Spleen (tissue), 11 donors: ENCODE data around the gene RITA1. TPM values are rescaled to one million over a fixed set of nuclear protein-coding genes. Genes with fewer than 3 reads are reported as not detected.

Source experiments
- DNase-seq: peaks from one replicate; pipeline ENCODE4 v3.0.0-alpha.2; 2020
- H3K27ac ChIP-seq, 8 donors: fragments of 200-600 bp; sonication (generic) in 7 of 8; 1 replicate in 4 of 8; 2 replicates in 4 of 8; pipeline versions ENCODE4 v1.5.0 to v1.8.0; 2016 to 2021; ENCODE audit warnings: inconsistent platforms in 4 of 8, mild to moderate bottlenecking in 4 of 8, moderate library complexity in 1 of 8
- H3K27me3 ChIP-seq, 7 donors: fragments of 200-600 bp; sonication (generic) in 6 of 7; replicated peaks in 1 of 7; 1 replicate in 4 of 7; 2 replicates in 3 of 7; pipeline versions ENCODE4 v1.5.0 to v1.8.0; 2016 to 2021; ENCODE audit warnings: inconsistent platforms in 3 of 7, mild to moderate bottlenecking in 1 of 7
- H3K36me3 ChIP-seq, 6 donors: fragments of 200-600 bp; sonication (generic) in 5 of 6; 1 replicate in 4 of 6; 2 replicates in 2 of 6; pipeline versions ENCODE4 v1.5.0 to v1.8.0; 2016 to 2021; ENCODE audit warnings: inconsistent platforms in 2 of 6
- H3K4me1 ChIP-seq, 6 donors: fragments of 200-600 bp; sonication (generic) in 5 of 6; 1 replicate in 3 of 6; 2 replicates in 3 of 6; pipeline versions ENCODE4 v1.5.0 to v1.8.0; 2016 to 2021; ENCODE audit warnings: inconsistent platforms in 3 of 6
- H3K4me3 ChIP-seq, 8 donors: fragments of 200-600 bp; sonication (generic) in 7 of 8; 1 replicate in 4 of 8; 2 replicates in 4 of 8; pipeline versions ENCODE4 v1.5.0 to v1.8.0; 2016 to 2021; ENCODE audit warnings: inconsistent platforms in 4 of 8, mild to moderate bottlenecking in 4 of 8, moderate library complexity in 2 of 8
- H3K9me3 ChIP-seq, 8 donors: fragments of 200-600 bp; sonication (generic) in 7 of 8; 1 replicate in 4 of 8; 2 replicates in 4 of 8; pipeline versions ENCODE4 v1.5.0 to v1.8.0; 2016 to 2021; ENCODE audit warnings: inconsistent platforms in 4 of 8
- POLR2A ChIP-seq, 3 donors: fragments of 450-650 bp; IDR thresholded peaks; one replicate each; pipeline ENCODE4 v1.5.1; 2017; ENCODE audit warnings: antibody characterized with exemption in 3 of 3, mild to moderate bottlenecking in 1 of 3
- POLR2AphosphoS5 ChIP-seq, 3 donors: sonication (generic); formaldehyde crosslinking; IDR thresholded peaks; one replicate each; pipeline ENCODE4 v1.5.1; 2017; ENCODE audit warnings: antibody characterized with exemption in 3 of 3
- WGBS, 5 donors: extraction: QIAGEN DNeasy Blood & Tissue Kit in 3 of 5; methylation state at CpG; one replicate each; pipeline versions ENCODE4 v1.1.5 to v1.1.7; 2013 to 2018; 5-methylcytosine and 5-hydroxymethylcytosine counted together
- intact Hi-C: fragments of 100-400 bp; cut with DNase I; formaldehyde crosslinking; loops from one replicate; pipeline ENCODE4 v1.15.0; 2023; ENCODE audit warnings: low total_unique reads
- polyA plus RNA-seq, 3 donors: library from polyadenylated mRNA; stranded (reverse); fragments of 200-250 nt; gene quantifications; one replicate each; pipeline ENCODE4 v1.2.1, GENCODE V29; 2013
- total RNA-seq, 7 donors: library from RNA; depleted of rRNA in 3 of 7; stranded (reverse); fragments of >200 nt in 3 of 7; fragmentation: NEBNext Ultra II Directional in 4 of 7; extraction: Animal tissue kit (Norgen Biotek cat#: 25700) in 4 of 7; gene quantifications; one replicate each; pipeline versions ENCODE4 v1.1.0 to v1.2.1, GENCODE V29; 2016 to 2021
- TF ChIP-seq, protein P1 (sequence below), 11 experiments: fragments of 200-600 bp in 7 of 11; fragments of 450-650 bp in 4 of 11; sonication (generic) in 4 of 11; IDR thresholded peaks in 8 of 11; conservative IDR thresholded peaks in 3 of 11; 1 replicate in 7 of 11; 2 replicates in 4 of 11; pipeline versions ENCODE4 v1.4.0 to v1.8.0; 2016 to 2021; ENCODE audit warnings: antibody characterized with exemption in 11 of 11, inconsistent platforms in 4 of 11, mild to moderate bottlenecking in 1 of 11
- donor health status: healthy with polysubstance abuse.
- donor health status: DM: no; HTN: no; CAD: no; lungs with moderate emphysema.
- donor health status: DM: no; HTN: no; CAD: no.
- donor health status: Bipolar disorder and iron deficiency.
- donor health status: healthy.
- donor health status: DM: no; HTN: no; CAD: no.
- donor health status: DM: yes; HTN: yes; CAD: no.

RITA1 gene
- total and polyA plus RNA-seq, 10 donors = 9.0 to 15.6 (median 12.4) TPM

GRCh38 chr12:113171543-113171942 is 14.0 kb upstream of the RITA1 start:
- 77 to 93% (median 85%) methylated on average over 9 of the region's 9 CpGs for WGBS, 5 donors
- intact Hi-C loops = loop anchor here (5.0 kb wide), 1 partner anchor 124 kb away; no protein-coding TSS in a partner anchor

GRCh38 chr12:113172185-113172584 is 13.3 kb upstream of the RITA1 start:
- peaks cover 0 to 5% (median 0%) of the 10 kb centered on the region in 8 donors for H3K9me3 ChIP-seq
- no peak overlapping the region for H3K4me3 ChIP-seq
- WGBS, 5 donors = 93 to 97% (median 94%) methylated on average over 20 of the region's 20 CpGs
- intact Hi-C loops = loop anchor here (5.0 kb wide), 1 partner anchor 125 kb away; no protein-coding TSS in a partner anchor
- DNase-seq = no peak
- no peak overlapping the region for H3K27ac ChIP-seq
- H3K36me3 ChIP-seq = peaks cover 22 to 100% (median 96%) of the 10 kb centered on the region in 6 donors
- H3K27me3 ChIP-seq = no peaks in the 10 kb centered on the region
- peaks cover 0 to 30% (median 20%) of the 10 kb centered on the region in 6 donors for H3K4me1 ChIP-seq
- no peak for TF ChIP-seq POLR2A (IDR thresholded peaks at IDR 0.05)
- TF ChIP-seq POLR2AphosphoS5 (IDR thresholded peaks at IDR 0.05) = peak in 1 of 3 donors; percentile 36

More at GRCh38 chr12:113171543-113171942, 14.0 kb upstream of the RITA1 start:
- H3K4me1 ChIP-seq = peaks cover 0 to 30% (median 20%) of the 10 kb centered on the region in 6 donors
- H3K27me3 ChIP-seq = no peaks in the 10 kb centered on the region
- no peaks in the 10 kb centered on the region for H3K9me3 ChIP-seq
- TF ChIP-seq POLR2A (IDR thresholded peaks at IDR 0.05) = no peak
- TF ChIP-seq, protein P1, sequence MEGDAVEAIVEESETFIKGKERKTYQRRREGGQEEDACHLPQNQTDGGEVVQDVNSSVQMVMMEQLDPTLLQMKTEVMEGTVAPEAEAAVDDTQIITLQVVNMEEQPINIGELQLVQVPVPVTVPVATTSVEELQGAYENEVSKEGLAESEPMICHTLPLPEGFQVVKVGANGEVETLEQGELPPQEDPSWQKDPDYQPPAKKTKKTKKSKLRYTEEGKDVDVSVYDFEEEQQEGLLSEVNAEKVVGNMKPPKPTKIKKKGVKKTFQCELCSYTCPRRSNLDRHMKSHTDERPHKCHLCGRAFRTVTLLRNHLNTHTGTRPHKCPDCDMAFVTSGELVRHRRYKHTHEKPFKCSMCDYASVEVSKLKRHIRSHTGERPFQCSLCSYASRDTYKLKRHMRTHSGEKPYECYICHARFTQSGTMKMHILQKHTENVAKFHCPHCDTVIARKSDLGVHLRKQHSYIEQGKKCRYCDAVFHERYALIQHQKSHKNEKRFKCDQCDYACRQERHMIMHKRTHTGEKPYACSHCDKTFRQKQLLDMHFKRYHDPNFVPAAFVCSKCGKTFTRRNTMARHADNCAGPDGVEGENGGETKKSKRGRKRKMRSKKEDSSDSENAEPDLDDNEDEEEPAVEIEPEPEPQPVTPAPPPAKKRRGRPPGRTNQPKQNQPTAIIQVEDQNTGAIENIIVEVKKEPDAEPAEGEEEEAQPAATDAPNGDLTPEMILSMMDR (IDR thresholded peaks at IDR 0.05 in 8 of 11, conservative IDR thresholded peaks at IDR 0.05 in 3 of 11) = no peak
- no peak for TF ChIP-seq POLR2AphosphoS5 (IDR thresholded peaks at IDR 0.05)
- no peak overlapping the region for H3K27ac ChIP-seq
- DNase-seq = no peak
- H3K36me3 ChIP-seq = peaks cover 22 to 100% (median 96%) of the 10 kb centered on the region in 6 donors
- H3K4me3 ChIP-seq = no peak overlapping the region

GRCh38 chr12:113173081-113173698 is 12.3 kb upstream of the RITA1 start:
- peak overlapping the region in 2 of 8 donors; percentile 16 to 37 for H3K27ac ChIP-seq
- intact Hi-C loops = loop anchor here (5.0 kb wide), 1 partner anchor 126 kb away; no protein-coding TSS in a partner anchor
- 72 to 88% (median 80%) methylated on average over 7 of the region's 7 CpGs for WGBS, 5 donors

DNA sequence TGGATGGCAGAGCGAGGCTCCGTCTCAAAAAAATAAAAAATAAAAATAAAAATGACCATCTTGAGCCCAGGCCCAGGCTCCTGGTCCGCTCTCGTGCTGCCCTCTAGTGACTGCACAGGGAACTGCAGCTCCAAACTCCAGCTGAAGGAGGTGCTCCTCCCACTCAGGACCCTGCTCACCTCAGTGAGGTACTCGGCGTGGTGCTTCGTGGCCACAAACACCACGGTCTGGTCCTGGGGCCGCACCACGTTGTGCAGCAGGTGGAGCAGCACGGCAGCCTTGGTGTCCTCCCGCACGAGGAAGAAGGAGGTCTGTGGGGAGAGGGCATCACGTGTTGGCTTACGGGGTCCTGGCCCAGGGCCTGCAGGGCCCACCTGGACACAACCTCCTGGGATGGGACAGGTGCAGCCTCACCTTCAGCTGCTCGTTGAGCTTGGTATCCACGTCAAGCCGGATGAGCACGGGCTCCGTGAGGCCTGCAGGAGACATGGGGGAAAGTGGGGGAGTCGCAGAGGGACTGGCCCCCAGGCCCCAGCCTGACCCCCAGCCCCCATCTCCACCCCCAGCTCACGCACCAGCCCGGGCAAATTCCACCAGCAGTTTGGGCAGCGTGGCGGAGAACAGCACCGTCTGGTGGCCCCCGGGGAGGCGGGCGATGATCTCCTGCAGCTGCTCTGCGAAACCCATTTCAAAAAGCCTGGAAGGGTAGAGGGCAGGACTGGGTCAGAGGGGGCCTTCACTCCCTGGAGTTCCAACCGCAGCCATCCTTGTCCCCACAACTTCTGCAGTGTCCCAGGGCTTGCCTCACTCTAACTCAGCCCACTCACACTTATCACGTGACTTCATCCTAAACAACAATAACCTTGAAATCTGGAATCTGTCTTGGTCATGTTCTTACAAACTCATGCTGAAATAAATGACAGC is 10.8 kb upstream of the RITA1 start:
- Histone ChIP-seq H3K36me3 (peaks cover 16 to 100% (median 96%) of the 10 kb centered on the region in 6 donors), H3K27ac (peak overlapping the region in 1 of 8 donors; percentile 37), H3K4me1 (peaks cover 0 to 30% (median 20%) of the 10 kb centered on the region in 6 donors), H3K9me3 (peaks cover 0 to 7% (median 2%) of the 10 kb centered on the region in 8 donors), H3K27me3 (no peaks in the 10 kb centered on the region), H3K4me3 (no peak overlapping the region)
- peak; percentile 92 for DNase-seq
- intact Hi-C loops = loop anchor here (5.0 kb wide), 1 partner anchor 127 kb away; no protein-coding TSS in a partner anchor
- peak; percentile 39 to 80 (median 53) for TF ChIP-seq POLR2AphosphoS5 (IDR thresholded peaks at IDR 0.05)
- TF ChIP-seq, protein P1 (IDR thresholded peaks at IDR 0.05 in 8 of 11, conservative IDR thresholded peaks at IDR 0.05 in 3 of 11) = peak; percentile 95 to 99 (median 98)
- no peak for TF ChIP-seq POLR2A (IDR thresholded peaks at IDR 0.05)
- WGBS, 5 donors = 33 to 63% (median 59%) methylated on average over 21 to 32 of the region's 32 CpGs

More at GRCh38 chr12:113173081-113173698, 12.3 kb upstream of the RITA1 start:
- Histone ChIP-seq H3K9me3 (peaks cover 0 to 7% (median 2%) of the 10 kb centered on the region in 8 donors), H3K27me3 (no peaks in the 10 kb centered on the region), H3K4me1 (peaks cover 0 to 30% (median 20%) of the 10 kb centered on the region in 6 donors), H3K4me3 (no peak overlapping the region), H3K36me3 (peaks cover 19 to 100% (median 96%) of the 10 kb centered on the region in 6 donors)
- DNase-seq = no peak
- TF ChIP-seq POLR2A (IDR thresholded peaks at IDR 0.05) (no peak), POLR2AphosphoS5 (IDR thresholded peaks at IDR 0.05) (peak in 1 of 3 donors; percentile 19)
- TF ChIP-seq, protein P1 (IDR thresholded peaks at IDR 0.05 in 8 of 11, conservative IDR thresholded peaks at IDR 0.05 in 3 of 11) = no peak
